ENCODE results near the gene SHF. TPM values are rescaled to one million over a fixed set of nuclear protein-coding genes. Genes with fewer than 3 reads are reported as not detected.

Gene SHF
- total and polyA plus RNA-seq, 2 donors (not counting 3 experiments of a cell fraction or from before 2014, with no cell fraction given), result 2.8 to 5.2 TPM

- ChIA-PET POLR2A (no interaction called here), CTCF (interaction anchor here (1.0 to 2.7 kb wide), 3 partner anchors 8 to 13 kb away, joined by 3 to 17 read pairs (median 3); no protein-coding TSS in a partner anchor)
- FAIRE-seq (no peak), DNase-seq (ENCODE audit: low read depth, low spot score) (no peak)
- intact Hi-C loops (cut with micrococcal nuclease), result no loop called here
- Histone ChIP-seq H3K4me1 (ENCODE audit: control insufficient read depth, extremely low read depth, insufficient read depth, low read length) (no peaks in the 10 kb centered on the region), H3K9ac (replicated peaks; ENCODE audit: extremely low read depth, insufficient read depth, low read length) (no peak overlapping the region), H3K4me3 (replicated peaks in 1 of 3; ENCODE audit: insufficient read depth in 1 of 3, low read depth in 1 of 3, low read length in 3 of 3) (no peak overlapping the region), H3K27ac (ENCODE audit: insufficient read depth, low read depth, low read length) (no peak overlapping the region), H3K27me3 (ENCODE audit: control insufficient read depth in 2 of 2, insufficient read depth in 2 of 2, low read length in 2 of 2) (peaks cover 74 to 88% of the 10 kb centered on the region in 2 experiments), H3K9me1 (replicated peaks; ENCODE audit: control insufficient read depth, extremely low read depth, insufficient read depth, low read length) (no peaks in the 10 kb centered on the region), H3K36me3 (ENCODE audit: control insufficient read depth in 2 of 2, extremely low read depth in 1 of 2, insufficient read depth in 2 of 2, low read length in 2 of 2) (no peaks in the 10 kb centered on the region), H3K79me2 (ENCODE audit: control insufficient read depth, insufficient read depth, low read length) (no peaks in the 10 kb centered on the region), H4K20me1 (replicated peaks; ENCODE audit: control insufficient read depth, extremely low read depth, insufficient read depth, low read length) (no peaks in the 10 kb centered on the region), H3K9me3 (replicated peaks; ENCODE audit: control insufficient read depth, insufficient read depth, low read length) (no peaks in the 10 kb centered on the region), H2AFZ (ENCODE audit: low read depth, low read length) (no peak overlapping the region), H3K4me2 (ENCODE audit: insufficient read depth, low read length) (no peak overlapping the region)
- dilution Hi-C loops (cut with MboI; ENCODE audit: extremely low pct_ligation_motif_present, low sequenced_read_pairs), result no loop called here
- no peak for TF ChIP-seq MAX (IDR thresholded peaks at IDR 0.05; ENCODE audit: insufficient read depth, insufficient read length)
- no peak for TF ChIP-seq CTCF (IDR thresholded peaks at IDR 0.05; ENCODE audit: extremely low read depth in 1 of 2, insufficient read depth in 1 of 2, low read depth in 1 of 2, low read length in 2 of 2)
- no peak for TF ChIP-seq FOS (IDR thresholded peaks at IDR 0.05; ENCODE audit: borderline replicate concordance, insufficient read depth, low read length)
- TF ChIP-seq POLR2AphosphoS5 (IDR thresholded peaks at IDR 0.05; ENCODE audit: insufficient read depth, low read depth, low read length), result no peak
- no peak for TF ChIP-seq MYC (IDR thresholded peaks at IDR 0.05; ENCODE audit: low read depth, low read length)
- no peak for TF ChIP-seq POLR2A (IDR thresholded peaks at IDR 0.05; ENCODE audit: low read depth, low read length)
- no peak for TF ChIP-seq JUN (IDR thresholded peaks at IDR 0.05; ENCODE audit: borderline replicate concordance, insufficient read depth, insufficient read length, low read depth)
- no peak for TF ChIP-seq GATA2 (IDR thresholded peaks at IDR 0.05; ENCODE audit: insufficient read depth, insufficient read length, low read depth, low read length)
- no peak for TF ChIP-seq EZH2 (IDR thresholded peaks at IDR 0.05; ENCODE audit: borderline replicate concordance, low read depth, low read length, severe bottlenecking)
- BruUV-seq (replicated peaks), result no TSS peak
These were observed 56.3 kb downstream of the SHF start for GRCh38 chr15:45131510-45131909.

All from endothelial cell of umbilical vein (primary cell).